Activated T-helper 1 cell treated with anti-CD3 and anti-CD28 coated beads, Interleukin-12 subunit alpha, Interleukin-12 subunit beta, Interleukin-2, Interleukin-4 antibody, amounts not matched to agents 30 ng/mL and 10 ng/mL and 1 ng/mL, durations not matched to agents 14 hours and 24 hours and 36 hours (primary cell): ENCODE measurements around the gene CBX8. TPM values are rescaled to one million over a fixed set of nuclear protein-coding genes. Genes with fewer than 3 reads are reported as not detected.

Source experiments
- DNase-seq: peaks from one replicate; pipeline ENCODE4 v3.0.0; 2021; ENCODE audit warnings: low spot score
- H3K27ac Mint-ChIP-seq: one replicate; pipeline ENCODE4 v1.8.0; 2021; ENCODE audit warnings: mild to moderate bottlenecking, mixed read lengths
- H3K27me3 Mint-ChIP-seq: one replicate; pipeline ENCODE4 v1.8.0; 2022; ENCODE audit warnings: mild to moderate bottlenecking, moderate library complexity, mixed read lengths; ENCODE audit not compliant: insufficient read depth
- H3K36me3 Mint-ChIP-seq: one replicate; pipeline ENCODE4 v1.8.0; 2021; ENCODE audit warnings: low read depth, mixed read lengths
- H3K4me1 Mint-ChIP-seq: one replicate; pipeline ENCODE4 v1.8.0; 2021; ENCODE audit warnings: low read depth, mixed read lengths
- H3K4me3 Mint-ChIP-seq: one replicate; pipeline ENCODE4 v1.8.0; 2021; ENCODE audit warnings: mild to moderate bottlenecking, moderate library complexity, mixed read lengths
- H3K9me3 Mint-ChIP-seq: one replicate; pipeline ENCODE4 v1.8.0; 2021; ENCODE audit warnings: mixed read lengths
- intact Hi-C: fragments of 100-400 bp; cut with micrococcal nuclease; formaldehyde crosslinking; loops from one replicate; pipeline ENCODE4 v1.15.1; 2024
- total RNA-seq: library from RNA; stranded (reverse); gene quantifications from 2 replicates; pipeline ENCODE4 v1.2.3, GENCODE V29; 2022

CBX8 gene
- total RNA-seq: 6.2 and 6.6 TPM in 2 replicates

GRCh38 chr17:79796763-79797491 is at the start of gene CBX8:
Gene CBX8 (minus strand): TSS chr17:79797077. CDS start chr17:79796998, 79 bp downstream.
- H3K27me3 Mint-ChIP-seq: peaks cover 42% of the 10 kb centered on the region
- H3K4me3 Mint-ChIP-seq: peak within 1 kb of the TSS; percentile 85
- peaks cover 4% of the 10 kb centered on the region for H3K9me3 Mint-ChIP-seq

GRCh38 chr17:79845601-79845949 is 48.7 kb upstream of the CBX8 start:
- DNase-seq: no peak
- Mint-ChIP-seq H3K36me3 (no peaks in the 10 kb centered on the region), H3K27me3 (peaks cover 42% of the 10 kb centered on the region), H3K4me3 (no peak overlapping the region), H3K9me3 (no peaks in the 10 kb centered on the region), H3K27ac (no peak overlapping the region), H3K4me1 (peaks cover 13% of the 10 kb centered on the region)
- intact Hi-C loops: loop anchor here (10.0 kb wide), 2 partner anchors 79 to 1549 kb away; partner anchors contain the start of gene BAHCC1

More at GRCh38 chr17:79796763-79797491, at the start of gene CBX8:
- intact Hi-C loops: loop anchor here (1.0 to 5.0 kb wide), 5 partner anchors 13 to 1715 kb away; partner anchors contain the start of genes ACTG1, CBX2 and CBX4
- peak; percentile 100 for DNase-seq
- peaks cover 23% of the 10 kb centered on the region for H3K4me1 Mint-ChIP-seq
- H3K27ac Mint-ChIP-seq: peak within 1 kb of the TSS; percentile 77
- peaks cover 12% of the 10 kb centered on the region for H3K36me3 Mint-ChIP-seq

GRCh38 chr17:79844869-79845600 is 48.2 kb upstream of the CBX8 start:
- H3K27me3 Mint-ChIP-seq: peaks cover 45% of the 10 kb centered on the region
- peak; percentile 30 for DNase-seq
- intact Hi-C loops: loop anchor here (10.0 kb wide), 2 partner anchors 80 to 1550 kb away; partner anchors contain the start of gene BAHCC1
- no peaks in the 10 kb centered on the region for H3K9me3 Mint-ChIP-seq
- no peaks in the 10 kb centered on the region for H3K36me3 Mint-ChIP-seq
- no peak overlapping the region for H3K27ac Mint-ChIP-seq
- H3K4me3 Mint-ChIP-seq: peak overlapping the region; percentile 39
- H3K4me1 Mint-ChIP-seq: peaks cover 10% of the 10 kb centered on the region

- H3K27ac Mint-ChIP-seq: peak overlapping the region; percentile 70
- DNase-seq: no peak
- H3K4me1 Mint-ChIP-seq: peaks cover 10% of the 10 kb centered on the region
- peaks cover 49% of the 10 kb centered on the region for H3K27me3 Mint-ChIP-seq
- intact Hi-C loops: loop anchor here (2.0 to 10.0 kb wide), 3 partner anchors 81 to 1551 kb away; partner anchors contain the start of genes BAHCC1 and CCDC40
- H3K4me3 Mint-ChIP-seq: peak overlapping the region; percentile 69
- H3K36me3 Mint-ChIP-seq: no peaks in the 10 kb centered on the region
- H3K9me3 Mint-ChIP-seq: no peaks in the 10 kb centered on the region
Observed at GRCh38 chr17:79843816-79844800, 47.2 kb upstream of the CBX8 start.

GRCh38 chr17:79843474-79843815 is 46.6 kb upstream of the CBX8 start:
- peak overlapping the region; percentile 69 for H3K4me3 Mint-ChIP-seq
- DNase-seq: no peak

GRCh38 chr17:79842656-79843473 is 46.0 kb upstream of the CBX8 start:
- Mint-ChIP-seq H3K4me3 (peak overlapping the region; percentile 60), H3K27me3 (peaks cover 46% of the 10 kb centered on the region), H3K4me1 (peaks cover 16% of the 10 kb centered on the region), H3K36me3 (peaks cover 6% of the 10 kb centered on the region), H3K9me3 (no peaks in the 10 kb centered on the region), H3K27ac (peak overlapping the region; percentile 23)
- no peak for DNase-seq
- intact Hi-C loops: loop anchor here (2.0 to 10.0 kb wide), 3 partner anchors 82 to 1552 kb away; partner anchors contain the start of genes BAHCC1 and CCDC40

More at GRCh38 chr17:79843474-79843815, 46.6 kb upstream of the CBX8 start:
- intact Hi-C loops: loop anchor here (2.0 to 10.0 kb wide), 3 partner anchors 81 to 1551 kb away; partner anchors contain the start of genes BAHCC1 and CCDC40
- Mint-ChIP-seq H3K27ac (peak overlapping the region; percentile 70), H3K36me3 (peaks cover under 1% of the 10 kb centered on the region), H3K9me3 (no peaks in the 10 kb centered on the region), H3K4me1 (peaks cover 11% of the 10 kb centered on the region), H3K27me3 (peaks cover 49% of the 10 kb centered on the region)

GRCh38 chr17:79842136-79842655 is 45.3 kb upstream of the CBX8 start:
- peaks cover 7% of the 10 kb centered on the region for H3K36me3 Mint-ChIP-seq
- no peak for DNase-seq
- H3K27me3 Mint-ChIP-seq: peaks cover 41% of the 10 kb centered on the region
- H3K27ac Mint-ChIP-seq: peak overlapping the region; percentile 63
- H3K4me1 Mint-ChIP-seq: peaks cover 19% of the 10 kb centered on the region
- intact Hi-C loops: loop anchor here (2.0 to 10.0 kb wide), 3 partner anchors 83 to 1553 kb away; partner anchors contain the start of genes BAHCC1 and CCDC40
- no peaks in the 10 kb centered on the region for H3K9me3 Mint-ChIP-seq
- peak overlapping the region; percentile 34 for H3K4me3 Mint-ChIP-seq

- Mint-ChIP-seq H3K4me3 (peak overlapping the region; percentile 34), H3K36me3 (peaks cover 9% of the 10 kb centered on the region), H3K4me1 (peaks cover 19% of the 10 kb centered on the region), H3K27ac (peak overlapping the region; percentile 63), H3K27me3 (peaks cover 41% of the 10 kb centered on the region), H3K9me3 (no peaks in the 10 kb centered on the region)
- no peak for DNase-seq
- intact Hi-C loops: loop anchor here (2.0 to 10.0 kb wide), 3 partner anchors 83 to 1553 kb away; partner anchors contain the start of genes BAHCC1 and CCDC40
Observed at GRCh38 chr17:79841369-79842135, 44.7 kb upstream of the CBX8 start.

- intact Hi-C loops: loop anchor here (10.0 kb wide), 2 partner anchors 84 to 1554 kb away; partner anchors contain the start of gene BAHCC1
- no peaks in the 10 kb centered on the region for H3K9me3 Mint-ChIP-seq
- peaks cover 19% of the 10 kb centered on the region for H3K4me1 Mint-ChIP-seq
- DNase-seq: no peak
- peaks cover 36% of the 10 kb centered on the region for H3K27me3 Mint-ChIP-seq
- peak overlapping the region; percentile 12 for H3K27ac Mint-ChIP-seq
- peak overlapping the region; percentile 26 for H3K4me3 Mint-ChIP-seq
- peaks cover 9% of the 10 kb centered on the region for H3K36me3 Mint-ChIP-seq
Observed at GRCh38 chr17:79840989-79841286, 44.1 kb upstream of the CBX8 start.

GRCh38 chr17:79840269-79840988 is 43.6 kb upstream of the CBX8 start:
- Mint-ChIP-seq H3K27ac (peak overlapping the region; percentile 55), H3K4me1 (peaks cover 19% of the 10 kb centered on the region), H3K4me3 (peak overlapping the region; percentile 45), H3K9me3 (no peaks in the 10 kb centered on the region), H3K27me3 (peaks cover 31% of the 10 kb centered on the region), H3K36me3 (peaks cover 9% of the 10 kb centered on the region)
- no peak for DNase-seq
- intact Hi-C loops: loop anchor here (10.0 kb wide), 2 partner anchors 84 to 1554 kb away; partner anchors contain the start of gene BAHCC1
